HG03095 (cell line): Measurements from ENCODE around the gene CELF4.
A peak's percentile ranks its signal among the peaks of the same experiment; 100 is the strongest.

Experiments used
- ATAC-seq: cut with Tn5 transposase; IDR thresholded peaks from one replicate; pipeline ENCODE4 v1.9.1; 2021; ENCODE audit warnings: moderate library complexity; ENCODE audit not compliant: unreplicated experiment

The CELF4 gene

GRCh38 chr18:37395631-37396030 lies 170.0 kb downstream of the CELF4 start:
- ATAC-seq: no peak

DNA sequence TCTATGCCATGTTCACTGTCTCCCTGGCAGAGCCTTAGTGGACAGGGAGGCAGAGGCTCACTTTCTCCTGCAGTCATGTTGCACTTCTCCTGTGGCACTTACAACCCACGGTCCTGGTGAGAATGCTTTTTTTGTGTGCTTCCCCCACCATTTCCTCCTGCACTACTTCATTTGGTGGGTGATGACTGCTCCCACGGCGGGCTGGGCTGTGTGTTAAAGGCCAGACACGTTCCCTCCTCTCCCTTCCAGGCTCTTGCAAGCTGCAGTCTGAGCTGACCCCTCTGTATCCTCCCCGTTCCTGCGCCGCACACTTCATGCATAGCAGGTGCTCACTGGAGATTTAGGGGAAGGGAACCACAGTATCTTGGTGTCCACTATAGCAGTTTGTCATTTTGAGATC lies 170.5 kb downstream of the CELF4 start:
- no peak for ATAC-seq

DNA sequence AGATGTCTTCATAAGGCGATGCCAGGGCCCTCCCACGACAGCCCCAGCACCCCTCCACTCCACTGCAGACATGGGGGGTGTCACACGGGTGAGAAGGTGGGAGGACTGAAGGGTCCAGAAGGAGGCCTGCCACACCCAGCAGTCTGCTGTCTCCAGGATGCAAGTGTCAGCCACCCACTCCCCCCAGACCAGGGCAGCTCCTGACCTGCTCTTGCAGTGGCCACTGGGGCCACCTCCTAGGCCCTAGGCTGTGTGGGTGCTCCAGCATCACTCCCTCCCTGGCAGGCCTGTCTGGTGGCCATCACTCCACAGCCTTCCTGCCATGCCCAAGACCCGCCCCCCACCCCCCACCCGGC lies 171.0 kb downstream of the CELF4 start:
- ATAC-seq: no peak

GRCh38 chr18:37393945-37394609 lies 171.5 kb downstream of the CELF4 start:
- ATAC-seq: no peak

DNA sequence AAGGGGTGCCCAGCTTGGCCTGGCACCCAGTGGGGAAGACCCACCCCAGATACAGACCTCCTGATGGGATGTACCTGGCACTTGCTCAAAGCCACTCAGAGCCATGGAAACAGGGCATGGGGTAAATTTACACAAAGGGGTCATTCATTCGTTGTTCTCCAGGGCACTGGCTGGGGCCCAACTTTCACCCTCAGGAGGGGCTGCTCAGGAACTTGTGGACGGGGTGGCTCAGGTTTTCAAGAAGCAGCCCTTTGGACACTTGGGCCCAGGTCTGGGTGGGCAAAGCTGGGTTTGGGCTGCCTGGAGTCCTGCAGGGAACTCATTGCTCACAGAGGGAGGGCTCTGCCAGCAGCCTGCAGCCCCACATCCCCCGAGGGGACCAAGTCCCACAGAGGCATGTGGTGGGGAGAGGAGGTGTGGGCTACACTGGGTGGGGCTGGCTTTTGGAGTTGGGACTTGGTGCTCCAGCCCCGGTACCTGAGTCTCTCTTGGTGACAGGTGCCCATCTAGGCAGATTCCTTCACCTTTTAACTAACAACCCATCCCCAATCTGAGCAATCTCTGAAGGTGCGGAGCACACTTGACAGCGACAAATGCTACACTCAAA lies 172.3 kb downstream of the CELF4 start:
- no peak for ATAC-seq

DNA sequence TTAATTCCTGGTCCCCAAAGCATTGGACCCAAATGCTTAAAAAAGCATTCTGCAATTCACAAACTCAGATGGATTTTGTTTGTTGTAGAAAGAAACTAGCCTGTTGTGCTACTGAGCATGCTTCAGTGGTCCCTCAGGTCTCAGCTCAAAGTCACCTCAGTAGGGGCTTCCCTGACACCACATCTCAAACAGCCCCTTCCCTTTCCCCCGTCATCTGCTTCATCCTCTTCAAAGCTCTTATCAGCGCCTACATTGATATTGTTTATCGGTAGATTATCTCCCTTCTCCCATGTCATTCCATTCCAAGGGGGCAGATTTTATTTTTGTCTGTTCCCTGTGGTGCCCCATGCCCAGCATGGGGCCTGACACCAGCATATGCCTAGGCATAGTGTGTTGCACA lies 172.9 kb downstream of the CELF4 start:
- peak; percentile 13 for ATAC-seq

GRCh38 chr18:37391698-37392548 lies 173.7 kb downstream of the CELF4 start:
- ATAC-seq: peak; percentile 83

- ATAC-seq: no peak
Measured at GRCh38 chr18:37391156-37391555, 174.4 kb downstream of the CELF4 start.

GRCh38 chr18:37390687-37391086 lies 174.9 kb downstream of the CELF4 start:
- ATAC-seq: no peak

DNA sequence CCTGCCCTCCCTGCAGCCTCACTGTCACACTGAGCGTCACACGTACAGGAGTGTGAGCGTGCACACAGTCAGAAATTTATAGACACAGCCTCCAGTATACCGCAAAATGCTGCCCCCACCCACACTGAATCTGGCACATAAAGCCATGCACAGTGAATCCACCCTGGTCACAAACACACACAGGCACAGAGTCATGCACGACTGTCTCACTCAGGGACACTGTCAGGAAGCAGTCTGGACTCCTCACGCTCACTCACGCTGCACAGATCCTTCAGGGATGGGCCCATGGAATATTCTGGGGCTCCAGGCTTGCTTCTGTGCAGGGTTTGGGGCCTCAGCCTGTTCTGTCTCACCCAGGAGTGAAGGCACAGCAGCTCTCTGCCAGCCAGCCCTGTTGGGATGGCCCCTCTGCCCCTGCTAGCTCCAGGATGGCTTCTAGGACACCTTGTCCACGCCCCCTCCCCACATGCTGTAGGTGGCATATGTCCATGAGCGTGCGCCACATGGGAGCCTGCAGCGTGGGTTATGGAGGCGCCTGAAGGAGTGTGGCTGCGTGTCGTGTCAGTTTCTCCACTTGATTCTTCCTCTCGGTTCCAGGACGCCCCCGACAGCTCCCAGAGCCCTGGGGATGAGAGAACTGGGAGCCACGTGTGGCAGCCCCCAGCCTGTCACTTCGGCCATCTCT lies 175.8 kb downstream of the CELF4 start:
- no peak for ATAC-seq

- no peak for ATAC-seq
Measured at GRCh38 chr18:37389041-37389440, 176.6 kb downstream of the CELF4 start.

- no peak for ATAC-seq
Measured at GRCh38 chr18:37388413-37388812, 177.2 kb downstream of the CELF4 start.

GRCh38 chr18:37385846-37386778 lies 179.5 kb downstream of the CELF4 start:
- no peak for ATAC-seq

GRCh38 chr18:37383846-37384595 lies 181.6 kb downstream of the CELF4 start:
- ATAC-seq: no peak

DNA sequence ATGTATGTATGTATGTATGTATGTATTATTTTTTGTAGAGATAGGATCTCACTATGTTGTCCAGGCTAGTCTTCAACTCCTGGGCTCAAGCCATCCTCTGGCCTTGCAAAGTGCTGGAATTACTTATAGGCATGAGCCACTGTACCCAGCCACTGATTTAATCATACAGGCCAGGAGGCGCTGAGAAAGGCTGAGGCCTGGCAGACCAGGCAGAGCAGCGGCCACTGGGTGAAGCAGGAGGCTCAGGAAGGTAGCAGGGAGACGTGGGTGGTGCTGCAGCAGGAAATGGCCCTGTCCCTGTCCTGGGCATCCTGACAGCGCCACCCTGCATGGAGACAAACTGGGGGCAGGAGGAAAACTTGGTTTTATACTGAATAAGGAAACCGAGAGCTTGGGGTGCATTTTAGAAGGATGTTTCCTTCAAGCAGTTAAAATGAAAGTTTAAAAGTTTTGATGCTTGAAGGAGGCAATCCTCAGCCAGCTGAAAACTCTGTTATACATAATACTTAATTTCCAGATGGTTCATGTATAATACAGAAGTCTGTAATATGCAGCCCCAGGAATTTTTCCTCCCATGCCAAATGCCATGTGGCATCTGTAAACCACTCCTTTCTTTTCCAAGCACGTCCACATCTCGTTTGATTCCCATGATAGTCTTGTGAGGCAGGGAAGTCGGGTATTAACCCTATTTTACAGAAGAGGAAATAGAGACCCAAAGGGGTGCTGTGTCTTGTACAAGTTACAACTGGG lies 182.4 kb downstream of the CELF4 start:
- ATAC-seq: no peak

DNA sequence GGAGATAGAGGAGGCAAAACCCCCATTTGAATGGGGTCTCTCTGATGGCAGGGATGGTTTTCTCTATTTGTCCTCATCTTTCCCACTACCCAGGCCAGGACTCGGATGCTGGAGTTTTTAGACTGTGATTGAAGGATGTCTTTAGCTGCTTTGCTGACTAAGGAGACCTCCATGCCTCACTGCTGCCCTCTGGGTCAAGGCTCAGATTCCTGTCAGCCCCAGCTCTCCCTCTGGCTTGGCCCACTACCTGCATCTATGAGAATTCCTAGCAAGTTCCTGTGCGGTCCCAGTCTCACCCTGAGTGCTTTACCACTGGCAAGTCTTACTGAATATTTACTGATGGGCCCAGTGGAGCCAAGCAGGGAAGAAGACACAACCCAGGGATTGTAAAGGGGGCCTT lies 184.0 kb downstream of the CELF4 start:
- ATAC-seq: no peak

- no peak for ATAC-seq
Measured at GRCh38 chr18:37380546-37381110, 185.0 kb downstream of the CELF4 start.

DNA sequence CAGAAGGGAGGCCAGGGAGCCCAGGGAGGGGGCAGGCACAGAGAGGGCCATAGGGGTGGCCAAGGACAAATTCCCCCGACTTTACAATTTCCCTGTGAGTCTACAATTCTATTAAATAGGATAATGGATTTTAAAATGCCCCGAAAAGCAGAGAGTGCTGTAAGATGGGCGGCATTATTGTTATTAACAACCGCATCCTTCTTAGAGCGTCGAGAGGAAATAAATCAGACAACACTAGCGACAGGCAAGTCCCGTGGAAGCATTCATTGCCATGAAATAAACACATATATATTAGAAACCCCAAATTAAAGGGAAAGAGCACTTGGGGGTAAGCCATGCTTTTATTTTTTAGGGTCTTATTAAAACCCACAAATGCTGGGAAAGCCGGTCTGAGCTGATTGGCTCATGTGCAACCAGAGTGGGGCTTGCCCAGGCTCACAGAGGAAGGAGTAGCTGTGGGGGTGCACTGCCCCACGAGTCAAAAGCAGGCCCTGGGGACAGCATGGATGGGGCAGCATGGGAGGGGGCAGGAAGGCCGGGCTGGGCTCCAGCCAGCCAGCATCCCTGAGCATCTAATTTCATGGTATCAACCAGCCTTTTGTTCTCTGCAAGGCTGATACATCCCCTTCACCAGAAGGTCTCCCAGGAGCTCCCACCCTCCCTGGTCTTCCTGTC lies 187.1 kb downstream of the CELF4 start:
- ATAC-seq: no peak
